Smooth muscle cell (in vitro differentiated cells): ENCODE measurements around the gene SPDYE16. TPM values are rescaled to one million over a fixed set of nuclear protein-coding genes. Genes with fewer than 3 reads are reported as not detected.
A peak's percentile ranks its signal among the peaks of the same experiment; 100 is the strongest.
"Not testable (repeated sequence)": the region's sequence is repeated elsewhere in the genome, so short reads cannot be mapped to it uniquely, and the experiment has no call there.

ENCODE experiments used
- DNase-seq: peaks from one replicate; lab custom pipeline; 2025; ENCODE audit not compliant: unreplicated experiment; lab: John Stamatoyannopoulos, UW
- H2AFZ ChIP-seq: fragments of 200-600 bp; sonication (generic); 2 replicates; pipeline ENCODE4 v1.6.0; 2016; ENCODE audit warnings: antibody characterized with exemption, low read depth, mild to moderate bottlenecking
- H3F3A ChIP-seq: fragments of 200-600 bp; sonication (generic); 2 replicates; pipeline ENCODE4 v1.6.0; 2017; ENCODE audit warnings: antibody characterized with exemption, low read depth
- H3K27ac ChIP-seq: fragments of 200-600 bp; sonication (generic); 2 replicates; pipeline ENCODE4 v1.5.1; 2016; ENCODE audit warnings: low read depth, mild to moderate bottlenecking
- H3K27me3 ChIP-seq: fragments of 200-600 bp; sonication (generic); 2 replicates; pipeline ENCODE4 v1.6.1; 2016; ENCODE audit warnings: low read depth, mild to moderate bottlenecking
- H3K36me3 ChIP-seq: fragments of 200-600 bp; sonication (generic); 2 replicates; pipeline ENCODE4 v1.5.1; 2016; ENCODE audit warnings: low read depth
- H3K4me1 ChIP-seq: fragments of 200-600 bp; sonication (generic); 2 replicates; pipeline ENCODE4 v1.5.1; 2016; ENCODE audit warnings: low read depth
- H3K4me2 ChIP-seq: fragments of 200-600 bp; sonication (generic); 2 replicates; pipeline ENCODE4 v1.6.0; 2016; ENCODE audit warnings: mild to moderate bottlenecking
- H3K4me3 ChIP-seq: fragments of 200-600 bp; sonication (generic); 2 replicates; pipeline ENCODE4 v1.5.1; 2016; ENCODE audit warnings: mild to moderate bottlenecking
- H3K79me2 ChIP-seq: fragments of 200-600 bp; sonication (generic); 2 replicates; pipeline ENCODE4 v1.6.0; 2016; ENCODE audit warnings: low read depth, mild to moderate bottlenecking
- H3K9ac ChIP-seq: fragments of 200-600 bp; sonication (generic); 2 replicates; pipeline ENCODE4 v1.6.0; 2016; ENCODE audit warnings: low read depth
- H3K9me3 ChIP-seq: fragments of 200-600 bp; sonication (generic); replicated peaks from 2 replicates; pipeline ENCODE4 v1.5.1; 2016; ENCODE audit warnings: low read depth
- H4K20me1 ChIP-seq: fragments of 200-600 bp; sonication (generic); 2 replicates; pipeline ENCODE4 v1.6.0; 2016; ENCODE audit warnings: low read depth
- WGBS: methylation state at CpG from one replicate; pipeline ENCODE4 v1.1.7; 2016; ENCODE audit warnings: low lambda C conversion rate; 5-methylcytosine and 5-hydroxymethylcytosine counted together
- polyA plus RNA-seq: library from polyadenylated mRNA; unstranded; fragments of >200 nt; fragmentation: Nextera tagmentation; extraction: Ambion mirVana; gene quantifications from 2 replicates; pipeline ENCODE4 v1.2.1, GENCODE V29; 2016
- total RNA-seq: library from RNA; depleted of rRNA; stranded (reverse); fragments of >200 nt; gene quantifications from 2 replicates; pipeline ENCODE4 v1.2.3, GENCODE V29; 2014
- TF ChIP-seq, protein P1 (sequence below): fragments of 200-600 bp; sonication (generic); IDR thresholded peaks from 2 replicates; pipeline ENCODE4 v1.5.1; 2017; ENCODE audit warnings: borderline replicate concordance, mild to moderate bottlenecking, antibody characterized with exemption; ENCODE audit not compliant: insufficient read depth, poor library complexity, severe bottlenecking

SPDYE16 gene
- total and polyA plus RNA-seq, 2 experiments from 2014 or later = not detected

DNA sequence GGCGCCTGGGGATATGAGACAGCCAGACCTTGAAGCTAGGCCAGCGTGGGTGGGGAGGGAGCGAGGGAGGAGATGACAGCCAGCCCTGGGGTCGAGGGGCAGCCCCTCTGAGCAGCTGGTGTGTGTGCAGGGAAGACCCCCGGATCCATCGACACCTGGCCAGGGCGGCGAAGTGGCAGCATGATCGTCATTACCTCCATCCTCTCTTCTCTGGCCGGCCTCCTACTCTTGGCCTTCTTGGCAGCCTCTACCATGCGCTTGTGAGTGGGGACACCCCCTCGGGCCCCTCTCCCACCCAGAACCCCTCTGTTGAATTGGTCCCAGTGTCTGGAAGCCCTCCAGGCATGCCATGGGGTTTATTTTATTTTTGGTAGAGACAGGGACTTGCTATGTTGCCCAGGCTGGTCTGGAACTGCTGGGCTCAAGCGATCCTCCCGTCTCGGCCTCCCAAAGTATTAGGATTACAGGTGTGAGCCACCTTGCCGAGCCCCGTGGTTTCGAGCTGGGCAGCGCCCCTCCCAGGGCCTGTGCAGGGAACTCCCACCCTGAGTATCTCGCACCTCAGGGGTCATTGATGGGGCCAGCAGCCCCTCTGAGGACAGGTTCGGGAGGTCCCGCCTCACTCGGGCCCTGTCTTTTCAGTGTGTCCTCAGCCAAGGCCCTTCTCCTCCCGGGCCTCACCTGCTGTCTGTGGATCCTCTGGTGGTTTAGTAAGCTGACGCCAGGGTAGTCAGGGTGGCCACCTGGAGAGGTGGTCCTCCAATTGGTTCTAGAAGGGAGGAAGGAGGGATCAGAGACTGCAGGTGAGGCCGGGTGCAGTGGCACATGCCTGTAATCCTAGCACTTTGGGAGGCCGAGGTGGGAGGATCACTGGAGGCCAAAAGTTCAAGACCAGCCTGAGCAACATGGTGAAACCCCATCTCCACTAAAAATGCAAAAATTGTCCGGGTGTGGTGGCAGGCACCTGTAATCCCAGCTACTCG, 29.0 kb downstream of the SPDYE16 start:
- TF ChIP-seq, protein P1, sequence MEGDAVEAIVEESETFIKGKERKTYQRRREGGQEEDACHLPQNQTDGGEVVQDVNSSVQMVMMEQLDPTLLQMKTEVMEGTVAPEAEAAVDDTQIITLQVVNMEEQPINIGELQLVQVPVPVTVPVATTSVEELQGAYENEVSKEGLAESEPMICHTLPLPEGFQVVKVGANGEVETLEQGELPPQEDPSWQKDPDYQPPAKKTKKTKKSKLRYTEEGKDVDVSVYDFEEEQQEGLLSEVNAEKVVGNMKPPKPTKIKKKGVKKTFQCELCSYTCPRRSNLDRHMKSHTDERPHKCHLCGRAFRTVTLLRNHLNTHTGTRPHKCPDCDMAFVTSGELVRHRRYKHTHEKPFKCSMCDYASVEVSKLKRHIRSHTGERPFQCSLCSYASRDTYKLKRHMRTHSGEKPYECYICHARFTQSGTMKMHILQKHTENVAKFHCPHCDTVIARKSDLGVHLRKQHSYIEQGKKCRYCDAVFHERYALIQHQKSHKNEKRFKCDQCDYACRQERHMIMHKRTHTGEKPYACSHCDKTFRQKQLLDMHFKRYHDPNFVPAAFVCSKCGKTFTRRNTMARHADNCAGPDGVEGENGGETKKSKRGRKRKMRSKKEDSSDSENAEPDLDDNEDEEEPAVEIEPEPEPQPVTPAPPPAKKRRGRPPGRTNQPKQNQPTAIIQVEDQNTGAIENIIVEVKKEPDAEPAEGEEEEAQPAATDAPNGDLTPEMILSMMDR = no peak
- H3K4me2 ChIP-seq = no peak overlapping the region
- H3K4me3 ChIP-seq = no peak overlapping the region
- no peaks in the 10 kb centered on the region for H3K27me3 ChIP-seq
- peaks cover 9% of the 10 kb centered on the region for H3K4me1 ChIP-seq
- no peaks in the 10 kb centered on the region for H3K36me3 ChIP-seq
- 94% methylated on average over 27 of the region's 29 CpGs for WGBS
- no peaks in the 10 kb centered on the region for H3K79me2 ChIP-seq
- no peak for DNase-seq
- no peak overlapping the region for H2AFZ ChIP-seq
- no peaks in the 10 kb centered on the region for H4K20me1 ChIP-seq
- H3K9me3 ChIP-seq = no peaks in the 10 kb centered on the region
- no peaks in the 10 kb centered on the region for H3F3A ChIP-seq
- no peak overlapping the region for H3K27ac ChIP-seq
- no peak overlapping the region for H3K9ac ChIP-seq

- Histone ChIP-seq H2AFZ (no peak overlapping the region), H3K27ac (no peak overlapping the region), H3K4me1 (peaks cover 9% of the 10 kb centered on the region), H3K4me3 (no peak overlapping the region), H3F3A (no peaks in the 10 kb centered on the region), H3K27me3 (no peaks in the 10 kb centered on the region), H3K9me3 (no peaks in the 10 kb centered on the region), H3K4me2 (no peak overlapping the region), H3K36me3 (no peaks in the 10 kb centered on the region), H3K79me2 (no peaks in the 10 kb centered on the region), H4K20me1 (no peaks in the 10 kb centered on the region), H3K9ac (no peak overlapping the region)
- DNase-seq = no peak
- 88% methylated on average over 21 of the region's 21 CpGs for WGBS
- TF ChIP-seq, protein P1 = peak; percentile 32
These were observed 29.9 kb downstream of the SPDYE16 start for GRCh38 chr7:76512941-76513816.

DNA sequence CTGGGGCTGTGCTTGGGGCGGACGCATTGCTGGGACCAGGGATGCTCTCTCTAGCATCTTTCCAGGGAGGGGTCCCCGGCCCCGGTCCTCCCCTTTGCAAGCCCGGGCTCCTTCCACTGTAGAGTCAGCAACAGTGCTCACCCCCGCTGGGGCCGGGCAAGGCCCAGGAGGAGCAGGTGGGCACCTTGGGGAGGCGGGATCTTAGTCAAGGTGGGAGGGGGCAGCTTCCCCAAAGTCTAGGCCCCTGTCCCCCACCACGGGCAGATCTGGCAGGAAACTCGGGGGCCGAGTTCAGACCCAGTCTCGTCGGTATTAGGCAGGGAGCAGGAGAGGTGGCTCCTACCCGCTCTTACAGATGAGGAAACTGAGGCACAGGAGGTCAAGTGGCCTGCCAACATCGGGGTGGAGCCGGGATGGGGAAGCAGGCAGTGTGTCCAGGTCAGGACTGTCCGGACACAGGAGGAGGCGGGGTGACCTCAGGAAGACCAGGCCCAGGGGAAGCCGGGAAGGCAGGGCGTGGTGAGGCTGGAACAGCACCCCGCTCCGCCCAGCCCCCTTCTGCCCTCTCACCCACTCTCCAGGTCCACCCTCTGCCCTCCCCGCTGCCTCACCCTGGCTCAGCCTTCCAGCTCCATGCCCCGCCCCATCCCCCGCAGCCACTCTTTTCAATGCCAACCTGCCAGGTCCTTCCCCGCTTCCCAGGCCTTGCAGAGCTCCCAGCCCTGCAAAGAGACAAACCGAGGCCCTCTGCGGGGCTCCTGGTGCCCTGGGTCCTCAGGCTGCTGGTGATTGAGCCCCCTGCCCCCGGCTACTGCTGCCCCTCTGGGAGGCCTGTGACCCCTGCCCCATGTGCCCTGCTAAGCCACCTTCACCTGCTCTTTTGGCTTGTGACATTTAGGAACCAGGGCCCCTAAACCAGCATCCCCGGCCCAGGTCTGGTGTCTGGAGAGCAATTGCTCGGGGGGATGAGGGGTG, 30.9 kb downstream of the SPDYE16 start:
- not testable (repeated sequence) for H3K27me3 ChIP-seq, H3F3A ChIP-seq, H3K79me2 ChIP-seq, H3K36me3 ChIP-seq, H3K9me3 ChIP-seq, H3K4me3 ChIP-seq, H2AFZ ChIP-seq, H4K20me1 ChIP-seq, H3K9ac ChIP-seq, H3K4me2 ChIP-seq, H3K27ac ChIP-seq, DNase-seq, H3K4me1 ChIP-seq
- WGBS = no CpG with 5 or more reads among the region's 31 CpGs

- H3F3A ChIP-seq, H3K4me1 ChIP-seq, H3K79me2 ChIP-seq, H2AFZ ChIP-seq, H3K4me2 ChIP-seq, H3K9me3 ChIP-seq, H3K4me3 ChIP-seq, H3K36me3 ChIP-seq, H4K20me1 ChIP-seq, H3K27ac ChIP-seq, H3K9ac ChIP-seq, H3K27me3 ChIP-seq, DNase-seq: not testable (repeated sequence)
- 90% methylated on average over 13 of the region's 24 CpGs for WGBS
These were observed 31.7 kb downstream of the SPDYE16 start for GRCh38 chr7:76511200-76511910.
